ENCODE measurements around the gene OR12D2.

- TF ChIP-seq CTCF (IDR thresholded peaks at IDR 0.05) = no peak
- no peak for TF ChIP-seq POLR2A (IDR thresholded peaks at IDR 0.05)
Observed at GRCh38 chr6:29419516-29419915, 24.1 kb downstream of the OR12D2 start.

All from ovary (tissue), 3 donors.